Stimulated activated effector memory CD8-positive, alpha-beta T cell treated with anti-CD3 and anti-CD28 coated beads, Interleukin-12 subunit alpha, Interleukin-12 subunit beta, amount 100 ng/mL, for 72 hours (primary cell): ENCODE measurements around the gene GPR34.

ENCODE experiments used
- ATAC-seq: fragments of 150-1000 bp; cut with Tn5 transposase; 2 replicates; pipeline ENCODE4 v1.10.0; 2021
- DNase-seq, 2 donors: peaks; one replicate each; pipeline ENCODE4 v3.0.0; 2021 to 2022; ENCODE audit warnings: low spot score in 2 of 2
- H3K27ac Mint-ChIP-seq: one replicate; pipeline ENCODE4 v1.8.0; 2022; ENCODE audit warnings: mild to moderate bottlenecking, mixed read lengths
- H3K36me3 Mint-ChIP-seq: one replicate; pipeline ENCODE4 v1.8.0; 2022; ENCODE audit warnings: mild to moderate bottlenecking, mixed read lengths
- H3K4me1 Mint-ChIP-seq: one replicate; pipeline ENCODE4 v1.8.0; 2022; ENCODE audit warnings: mixed read lengths
- H3K4me3 Mint-ChIP-seq: one replicate; pipeline ENCODE4 v1.8.0; 2022; ENCODE audit warnings: mild to moderate bottlenecking, mixed read lengths
- H3K9me3 Mint-ChIP-seq: one replicate; pipeline ENCODE4 v1.8.0; 2022; ENCODE audit warnings: mixed read lengths

GPR34 gene

DNA sequence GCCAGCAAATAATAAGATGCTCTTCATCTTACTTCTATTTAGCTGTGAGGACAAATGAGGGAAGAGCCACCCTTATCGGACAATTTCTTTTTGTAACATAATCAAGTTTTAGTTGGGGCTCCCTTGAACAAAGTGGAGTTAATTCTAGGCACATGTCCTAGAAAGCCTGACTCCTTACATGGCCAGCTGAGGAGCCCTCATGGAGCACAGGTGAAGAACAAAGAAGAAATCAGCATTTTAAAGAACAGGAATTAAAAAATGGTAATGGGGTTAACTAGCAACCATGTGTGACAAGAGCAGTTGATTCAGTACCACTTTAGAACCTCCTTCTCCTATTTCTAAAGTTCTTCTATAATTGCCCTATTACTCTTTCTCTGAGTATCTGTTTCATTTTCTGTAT, 51.1 kb downstream of the GPR34 start:
- H3K36me3 Mint-ChIP-seq = peaks cover 23% of the 10 kb centered on the region
- H3K4me3 Mint-ChIP-seq = no peak overlapping the region
- peaks cover 32% of the 10 kb centered on the region for H3K4me1 Mint-ChIP-seq
- no peak overlapping the region for H3K27ac Mint-ChIP-seq
- ATAC-seq (no peak), DNase-seq (no peak)
- H3K9me3 Mint-ChIP-seq = no peaks in the 10 kb centered on the region
